Activated CD4-positive, alpha-beta memory T cell treated with anti-CD3 and anti-CD28 coated beads for 36 hours (primary cell): ENCODE data around the gene AKIP1. TPM values are rescaled to one million over a fixed set of nuclear protein-coding genes. Genes with fewer than 3 reads are reported as not detected.
"Not testable (repeated sequence)": the region's sequence is repeated elsewhere in the genome, so short reads cannot be mapped to it uniquely, and the experiment has no call there.

Experiments used
- CTCF ChIA-PET: fragments of 350-600 bp; sonication (Branson Sonifier 250); formaldehyde crosslinking; loops from one replicate; lab custom pipeline; 2021; ENCODE audit warnings: antibody characterized with exemption, inconsistent platforms; lab: Charles Lee
- POLR2A ChIA-PET: fragments of 350-600 bp; sonication (Branson Sonifier 250); formaldehyde crosslinking; loops from one replicate; lab custom pipeline; 2021; ENCODE audit warnings: antibody characterized with exemption; lab: Charles Lee
- DNase-seq: peaks from one replicate; pipeline ENCODE4 v3.0.0-alpha.2; 2020
- H3K27ac Mint-ChIP-seq: one replicate; pipeline ENCODE4 v1.8.0; 2021; ENCODE audit warnings: mixed read lengths
- H3K27me3 Mint-ChIP-seq: one replicate; pipeline ENCODE4 v1.8.0; 2021; ENCODE audit warnings: mixed read lengths
- H3K36me3 Mint-ChIP-seq: one replicate; pipeline ENCODE4 v1.8.0; 2021; ENCODE audit warnings: mixed read lengths
- H3K4me1 Mint-ChIP-seq: one replicate; pipeline ENCODE4 v1.8.0; 2021; ENCODE audit warnings: low read depth, mixed read lengths
- H3K4me3 Mint-ChIP-seq: one replicate; pipeline ENCODE4 v1.8.0; 2021; ENCODE audit warnings: mild to moderate bottlenecking, mixed read lengths
- H3K9me3 Mint-ChIP-seq: one replicate; pipeline ENCODE4 v1.8.0; 2021; ENCODE audit warnings: mixed read lengths
- intact Hi-C: fragments of 100-400 bp; cut with micrococcal nuclease; formaldehyde crosslinking; loops from one replicate; pipeline ENCODE4 v1.15.1; 2023
- total RNA-seq, 2 experiments: library from RNA; stranded (reverse); gene quantifications; one replicate each; pipeline ENCODE4 v1.2.3, GENCODE V29; 2021

AKIP1 gene
- total RNA-seq, 2 experiments from 2014 or later = 37.9 to 39.9 TPM

GRCh38 chr11:8925711-8926110 is 14.7 kb downstream of the AKIP1 start:
- intact Hi-C loops = no loop called here
- no peak for DNase-seq
- Mint-ChIP-seq H3K36me3 (peaks cover 6% of the 10 kb centered on the region), H3K9me3 (no peaks in the 10 kb centered on the region), H3K27me3 (no peaks in the 10 kb centered on the region), H3K27ac (no peak overlapping the region), H3K4me1 (no peaks in the 10 kb centered on the region), H3K4me3 (no peak overlapping the region)
- ChIA-PET CTCF (no interaction called here), POLR2A (no interaction called here)

GRCh38 chr11:8926236-8926635 is 15.2 kb downstream of the AKIP1 start:
- no peak for DNase-seq
- POLR2A ChIA-PET = no interaction called here
- no peaks in the 10 kb centered on the region for H3K27me3 Mint-ChIP-seq
- intact Hi-C loops = no loop called here
- H3K27ac Mint-ChIP-seq = no peak overlapping the region
- H3K36me3 Mint-ChIP-seq = peaks cover 6% of the 10 kb centered on the region
- no peak overlapping the region for H3K4me3 Mint-ChIP-seq
- no peaks in the 10 kb centered on the region for H3K4me1 Mint-ChIP-seq
- no peaks in the 10 kb centered on the region for H3K9me3 Mint-ChIP-seq
- CTCF ChIA-PET = interaction anchor here (2.1 kb wide), 1 partner anchor 11 kb away, joined by 6 read pairs; no protein-coding TSS in a partner anchor

DNA sequence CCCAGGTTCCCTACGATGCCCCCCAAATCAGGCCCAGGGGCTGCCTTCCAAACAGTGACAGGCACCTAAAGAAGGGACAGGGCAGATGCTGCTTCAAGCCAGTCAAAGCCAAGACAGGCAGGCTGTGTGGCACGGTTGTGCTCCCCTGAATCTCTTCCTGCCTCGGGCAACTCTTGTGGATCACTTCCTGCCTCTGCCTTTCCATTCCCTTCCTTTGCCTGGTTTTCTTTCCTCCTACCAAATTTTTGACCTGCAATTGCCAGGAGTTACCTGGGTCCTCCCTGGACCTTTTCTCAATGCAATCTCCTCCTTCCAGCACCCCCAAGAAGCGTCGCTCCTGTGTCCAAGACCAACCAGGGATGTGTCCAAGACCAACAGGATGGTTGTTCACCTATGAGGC is 16.2 kb downstream of the AKIP1 start:
- ChIA-PET POLR2A (no interaction called here), CTCF (interaction anchor here (2.1 kb wide), 1 partner anchor 12 kb away, joined by 6 read pairs; no protein-coding TSS in a partner anchor)
- H3K36me3 Mint-ChIP-seq = peaks cover 6% of the 10 kb centered on the region
- DNase-seq = no peak
- H3K4me3 Mint-ChIP-seq = no peak overlapping the region
- H3K4me1 Mint-ChIP-seq = no peaks in the 10 kb centered on the region
- no peak overlapping the region for H3K27ac Mint-ChIP-seq
- H3K27me3 Mint-ChIP-seq = no peaks in the 10 kb centered on the region
- intact Hi-C loops = no loop called here
- H3K9me3 Mint-ChIP-seq = no peaks in the 10 kb centered on the region

- ChIA-PET CTCF (interaction anchor here (2.1 kb wide), 1 partner anchor 13 kb away, joined by 6 read pairs; no protein-coding TSS in a partner anchor), POLR2A (no interaction called here)
- Mint-ChIP-seq H3K27me3 (no peaks in the 10 kb centered on the region), H3K4me3 (no peak overlapping the region), H3K36me3 (peaks cover 3% of the 10 kb centered on the region), H3K4me1 (no peaks in the 10 kb centered on the region), H3K27ac (no peak overlapping the region), H3K9me3 (no peaks in the 10 kb centered on the region)
- no peak for DNase-seq
- intact Hi-C loops = no loop called here
Observed at GRCh38 chr11:8928205-8928604, 17.2 kb downstream of the AKIP1 start.

GRCh38 chr11:8928981-8929615 is 18.1 kb downstream of the AKIP1 start:
- H3K9me3 Mint-ChIP-seq = no peaks in the 10 kb centered on the region
- POLR2A ChIA-PET = no interaction called here

DNA sequence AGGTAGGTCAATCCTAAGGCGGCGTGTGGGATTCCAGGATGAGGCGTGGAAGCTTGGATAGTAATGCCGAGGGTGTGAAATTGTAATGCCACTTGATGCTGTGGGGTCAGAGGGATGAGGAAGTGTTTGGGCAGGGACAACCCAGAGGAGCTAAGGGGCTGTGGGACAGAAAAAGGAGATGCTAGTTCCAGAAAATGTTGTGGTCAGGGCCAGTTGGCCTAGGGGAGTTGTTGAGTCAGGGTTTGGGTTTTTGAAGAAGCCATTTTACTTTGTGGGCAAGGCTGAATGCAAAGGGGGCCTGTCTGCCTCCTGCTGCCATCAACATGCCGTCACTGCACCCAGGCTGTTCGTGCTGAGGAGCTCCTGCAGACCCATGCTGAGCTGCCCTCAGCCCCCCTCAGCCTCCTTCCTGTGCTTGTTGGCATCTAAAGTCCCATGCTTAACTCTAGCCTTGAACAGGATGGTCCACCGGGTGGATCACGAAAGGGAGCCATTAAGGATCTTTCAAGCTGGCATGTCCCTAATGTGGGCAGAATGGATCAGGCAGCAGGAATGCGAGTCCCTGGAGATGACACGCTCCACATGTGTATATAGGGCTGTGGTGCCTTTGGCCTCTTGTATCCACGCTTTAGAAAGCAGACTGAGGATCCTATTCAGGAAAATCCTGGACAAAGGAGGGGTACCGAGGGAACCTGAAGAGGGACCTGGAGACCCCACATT is 19.6 kb downstream of the AKIP1 start:
- POLR2A ChIA-PET = no interaction called here

More at GRCh38 chr11:8928981-8929615, 18.1 kb downstream of the AKIP1 start:
- H3K36me3 Mint-ChIP-seq = no peaks in the 10 kb centered on the region
- H3K4me1 Mint-ChIP-seq = no peaks in the 10 kb centered on the region
- CTCF ChIA-PET = no interaction called here
- H3K27ac Mint-ChIP-seq = no peak overlapping the region
- intact Hi-C loops = no loop called here
- no peak overlapping the region for H3K4me3 Mint-ChIP-seq
- no peak for DNase-seq
- no peaks in the 10 kb centered on the region for H3K27me3 Mint-ChIP-seq

GRCh38 chr11:8932564-8933180 is 21.7 kb downstream of the AKIP1 start, which contains the start of gene C11orf16:
TSS of gene C11orf16 (minus strand) at chr11:8932947. CDS start at chr11:8932308, 639 bp downstream.
- POLR2A ChIA-PET = no interaction called here
- H3K27me3 Mint-ChIP-seq = no peaks in the 10 kb centered on the region

More for the DNA sequence above, 19.6 kb downstream of the AKIP1 start:
- Mint-ChIP-seq H3K4me3 (no peak overlapping the region), H3K9me3 (no peaks in the 10 kb centered on the region), H3K27me3 (no peaks in the 10 kb centered on the region), H3K36me3 (no peaks in the 10 kb centered on the region), H3K27ac (no peak overlapping the region), H3K4me1 (peaks cover 3% of the 10 kb centered on the region)
- intact Hi-C loops = no loop called here
- CTCF ChIA-PET = no interaction called here
- DNase-seq = no peak

GRCh38 chr11:8933931-8934330 is 22.9 kb downstream of the AKIP1 start:
- H3K27ac Mint-ChIP-seq = no peak overlapping the region
- ChIA-PET CTCF (no interaction called here), POLR2A (no interaction called here)
- H3K36me3 Mint-ChIP-seq = no peaks in the 10 kb centered on the region
- no peak for DNase-seq
- intact Hi-C loops = no loop called here
- H3K9me3 Mint-ChIP-seq = no peaks in the 10 kb centered on the region
- H3K27me3 Mint-ChIP-seq = no peaks in the 10 kb centered on the region
- H3K4me3 Mint-ChIP-seq = no peak overlapping the region
- H3K4me1 Mint-ChIP-seq = peaks cover 10% of the 10 kb centered on the region

More at GRCh38 chr11:8932564-8933180, 21.7 kb downstream of the AKIP1 start, which contains the start of gene C11orf16:
- DNase-seq = no peak
- intact Hi-C loops = no loop called here
- Mint-ChIP-seq H3K9me3 (no peaks in the 10 kb centered on the region), H3K27ac (no peak within 1 kb of the TSS), H3K36me3 (no peaks in the 10 kb centered on the region), H3K4me1 (peaks cover 10% of the 10 kb centered on the region), H3K4me3 (no peak within 1 kb of the TSS)
- CTCF ChIA-PET = interaction anchor here (1.5 kb wide), 1 partner anchor 27 kb away, joined by 3 read pairs; no protein-coding TSS in a partner anchor

DNA sequence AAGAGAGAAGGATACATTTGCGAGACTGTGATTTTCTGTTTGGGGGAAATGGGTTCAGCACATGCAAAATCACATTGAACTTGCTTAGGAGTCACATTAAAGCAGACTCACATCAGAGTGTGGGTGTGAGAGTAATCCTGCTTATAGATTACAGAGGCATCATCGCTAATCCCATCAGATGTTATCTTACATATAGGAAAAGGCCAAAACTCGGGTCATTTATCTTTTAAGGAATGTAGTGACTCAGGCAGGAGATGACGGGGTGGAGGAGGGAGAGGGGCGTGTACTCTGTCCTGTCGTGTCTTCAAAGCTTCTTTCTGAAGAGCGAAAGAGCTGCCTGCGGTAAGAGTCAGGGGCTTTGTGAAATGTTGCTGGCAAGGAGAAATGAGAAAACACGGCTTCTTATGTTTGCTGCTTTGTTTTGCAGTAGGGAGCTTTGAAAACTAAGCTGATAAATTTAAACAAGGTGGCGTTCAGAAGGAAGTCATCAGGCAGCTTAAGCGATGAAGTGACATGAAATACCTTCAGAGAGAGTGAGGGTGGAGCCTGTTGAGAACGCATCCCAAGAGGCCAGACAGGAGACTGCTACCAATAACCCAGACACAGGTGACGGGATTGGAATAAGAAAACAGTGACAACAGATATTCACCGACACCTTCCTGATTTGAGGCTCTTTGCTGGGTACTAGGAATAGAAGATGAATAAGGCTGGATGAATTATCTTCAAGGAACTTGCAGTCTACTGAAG is 23.9 kb downstream of the AKIP1 start:
- intact Hi-C loops = no loop called here
- Mint-ChIP-seq H3K27me3 (no peaks in the 10 kb centered on the region), H3K9me3 (no peaks in the 10 kb centered on the region), H3K36me3 (no peaks in the 10 kb centered on the region), H3K4me3 (no peak overlapping the region), H3K27ac (no peak overlapping the region), H3K4me1 (peaks cover 10% of the 10 kb centered on the region)
- DNase-seq = no peak
- ChIA-PET CTCF (interaction anchor here (1.3 kb wide), 1 partner anchor 203 kb away, joined by 6 read pairs; no protein-coding TSS in a partner anchor), POLR2A (no interaction called here)

GRCh38 chr11:8935789-8936188 is 24.8 kb downstream of the AKIP1 start:
- H3K27me3 Mint-ChIP-seq, H3K9me3 Mint-ChIP-seq, H3K4me3 Mint-ChIP-seq, H3K4me1 Mint-ChIP-seq, H3K36me3 Mint-ChIP-seq, DNase-seq, intact Hi-C loops, H3K27ac Mint-ChIP-seq, POLR2A ChIA-PET: not testable (repeated sequence)
- CTCF ChIA-PET = interaction anchor here (0.9 to 1.3 kb wide), 2 partner anchors 21 to 202 kb away, joined by 3 to 6 read pairs; no protein-coding TSS in a partner anchor

DNA sequence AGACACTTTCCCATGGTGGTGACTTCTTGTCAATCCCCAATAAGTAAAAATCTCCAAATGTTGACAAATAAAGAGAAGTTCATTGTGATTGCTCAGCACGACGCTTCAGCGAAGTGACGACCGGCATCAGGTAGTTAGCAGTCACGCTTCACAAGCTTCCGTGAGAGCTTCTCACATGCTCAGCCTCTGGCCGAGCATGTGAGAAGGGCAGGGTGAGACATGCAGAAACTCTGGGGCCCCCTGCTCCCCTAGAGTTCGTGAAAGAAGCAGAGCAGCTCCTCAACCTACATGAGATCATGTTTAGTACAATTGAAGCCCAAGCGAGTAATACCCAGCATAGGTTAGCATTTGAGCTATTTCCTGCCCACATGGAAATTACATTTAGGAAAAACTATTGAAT is 26.2 kb downstream of the AKIP1 start:
- ChIA-PET POLR2A (interaction anchor here (0.6 kb wide), 1 partner anchor 22 kb away, joined by 4 read pairs; no protein-coding TSS in a partner anchor), CTCF (interaction anchor here (0.9 to 1.4 kb wide), 3 partner anchors 12 to 201 kb away, joined by 3 to 4 read pairs (median 3); no protein-coding TSS in a partner anchor)
- Mint-ChIP-seq H3K4me1 (peaks cover 10% of the 10 kb centered on the region), H3K36me3 (no peaks in the 10 kb centered on the region), H3K27me3 (peaks cover 1% of the 10 kb centered on the region), H3K4me3 (no peak overlapping the region), H3K27ac (no peak overlapping the region), H3K9me3 (no peaks in the 10 kb centered on the region)
- DNase-seq = no peak
- intact Hi-C loops = no loop called here
